Retinal pigment epithelial cell (primary cell): ENCODE measurements around the gene ATP8B4.

Experiments
- DNase-seq: peaks from one replicate; pipeline ENCODE4 v3.0.0-alpha.2; 2010; ENCODE audit warnings: low read depth
- H3K4me3 ChIP-seq: 2 replicates; pipeline ENCODE4 v1.5.1; 2011; ENCODE audit warnings: mild to moderate bottlenecking, low read length, control low read depth, moderate library complexity
- TF ChIP-seq, protein P1 (sequence below): conservative IDR thresholded peaks from 2 replicates; pipeline ENCODE4 v1.5.1; 2011; ENCODE audit warnings: low read depth, low read length, control low read depth, inconsistent platforms

ATP8B4 gene

DNA sequence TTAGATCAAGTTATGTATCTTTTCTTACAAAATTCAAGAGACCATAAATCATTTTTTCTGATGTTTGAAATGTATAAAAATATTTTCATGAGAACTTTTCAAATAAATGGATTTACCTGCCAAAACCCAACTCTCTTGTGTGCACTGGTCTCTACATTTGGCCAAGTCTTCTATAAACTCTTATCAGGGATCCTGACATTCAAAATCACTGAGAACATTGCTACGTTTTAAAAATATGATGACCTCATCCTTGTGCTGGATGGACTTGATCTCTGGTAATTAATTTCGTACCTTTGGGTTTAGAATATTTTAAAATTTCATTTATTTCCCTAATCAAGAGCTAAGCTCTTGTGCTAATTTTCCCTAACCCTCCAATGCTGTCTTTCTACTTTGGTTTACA is 127.4 kb downstream of the ATP8B4 start:
- TF ChIP-seq, protein P1, sequence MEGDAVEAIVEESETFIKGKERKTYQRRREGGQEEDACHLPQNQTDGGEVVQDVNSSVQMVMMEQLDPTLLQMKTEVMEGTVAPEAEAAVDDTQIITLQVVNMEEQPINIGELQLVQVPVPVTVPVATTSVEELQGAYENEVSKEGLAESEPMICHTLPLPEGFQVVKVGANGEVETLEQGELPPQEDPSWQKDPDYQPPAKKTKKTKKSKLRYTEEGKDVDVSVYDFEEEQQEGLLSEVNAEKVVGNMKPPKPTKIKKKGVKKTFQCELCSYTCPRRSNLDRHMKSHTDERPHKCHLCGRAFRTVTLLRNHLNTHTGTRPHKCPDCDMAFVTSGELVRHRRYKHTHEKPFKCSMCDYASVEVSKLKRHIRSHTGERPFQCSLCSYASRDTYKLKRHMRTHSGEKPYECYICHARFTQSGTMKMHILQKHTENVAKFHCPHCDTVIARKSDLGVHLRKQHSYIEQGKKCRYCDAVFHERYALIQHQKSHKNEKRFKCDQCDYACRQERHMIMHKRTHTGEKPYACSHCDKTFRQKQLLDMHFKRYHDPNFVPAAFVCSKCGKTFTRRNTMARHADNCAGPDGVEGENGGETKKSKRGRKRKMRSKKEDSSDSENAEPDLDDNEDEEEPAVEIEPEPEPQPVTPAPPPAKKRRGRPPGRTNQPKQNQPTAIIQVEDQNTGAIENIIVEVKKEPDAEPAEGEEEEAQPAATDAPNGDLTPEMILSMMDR = no peak
- no peak for DNase-seq
- H3K4me3 ChIP-seq = no peak overlapping the region

- no peak overlapping the region for H3K4me3 ChIP-seq
- no peak for DNase-seq
- TF ChIP-seq, protein P1 = no peak
Observed at GRCh38 chr15:49990835-49991545, 128.0 kb downstream of the ATP8B4 start.

GRCh38 chr15:49989498-49989897 is 129.5 kb downstream of the ATP8B4 start:
- TF ChIP-seq, protein P1 = no peak
- DNase-seq = no peak

GRCh38 chr15:49988766-49989165 is 130.3 kb downstream of the ATP8B4 start:
- no peak overlapping the region for H3K4me3 ChIP-seq
- TF ChIP-seq, protein P1 = no peak
- DNase-seq = no peak

More at GRCh38 chr15:49989498-49989897, 129.5 kb downstream of the ATP8B4 start:
- no peak overlapping the region for H3K4me3 ChIP-seq

DNA sequence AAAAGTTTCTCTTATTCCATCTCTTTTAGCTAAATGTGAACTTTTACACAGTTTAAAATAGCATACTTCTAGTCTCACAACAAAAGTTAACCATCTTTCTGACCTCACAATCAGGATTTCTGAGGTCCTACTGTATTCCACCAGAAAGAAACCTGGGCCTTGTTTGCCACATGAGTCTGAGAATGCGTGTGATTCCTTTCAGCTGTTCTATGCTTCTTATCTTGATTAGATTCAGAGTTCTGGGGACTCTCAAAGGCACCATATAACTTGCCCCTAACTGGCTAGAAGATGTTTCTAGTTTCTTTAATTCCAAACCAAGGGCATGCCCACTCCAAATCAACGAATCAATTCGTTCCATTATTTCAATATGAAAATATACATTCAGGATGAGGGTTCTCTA is 131.1 kb downstream of the ATP8B4 start:
- TF ChIP-seq, protein P1 = no peak
- DNase-seq = no peak
- H3K4me3 ChIP-seq = no peak overlapping the region

GRCh38 chr15:49987198-49987785 is 131.7 kb downstream of the ATP8B4 start:
- DNase-seq = no peak
- no peak overlapping the region for H3K4me3 ChIP-seq
- TF ChIP-seq, protein P1 = no peak

DNA sequence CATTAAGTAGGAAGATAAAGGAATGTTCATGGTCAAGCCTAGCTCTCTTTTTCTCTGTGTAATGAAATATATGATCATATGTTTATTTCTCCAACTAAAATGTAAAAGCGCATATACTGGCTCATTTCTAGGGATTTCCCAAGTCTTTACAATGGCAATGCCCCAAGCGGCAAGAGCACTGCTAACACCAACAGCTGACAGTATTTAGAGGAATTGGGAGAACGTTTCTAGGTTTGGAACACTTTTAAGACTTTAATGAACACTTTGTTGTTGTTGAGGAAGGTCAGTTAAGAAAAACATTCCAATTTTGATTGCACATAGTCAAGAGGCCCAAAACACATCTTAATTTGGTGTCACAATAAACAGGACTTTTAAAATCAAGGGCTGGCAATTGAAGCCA is 132.7 kb downstream of the ATP8B4 start:
- no peak for DNase-seq
- H3K4me3 ChIP-seq = no peak overlapping the region
- TF ChIP-seq, protein P1 = no peak
